ENCODE measurements around the gene PHACTR1. TPM values are rescaled to one million over a fixed set of nuclear protein-coding genes. Genes with fewer than 3 reads are reported as not detected.

Gene PHACTR1
- total RNA-seq, 4 donors from 2014 or later = 1.5 to 3.6 (median 2.5) TPM

DNA sequence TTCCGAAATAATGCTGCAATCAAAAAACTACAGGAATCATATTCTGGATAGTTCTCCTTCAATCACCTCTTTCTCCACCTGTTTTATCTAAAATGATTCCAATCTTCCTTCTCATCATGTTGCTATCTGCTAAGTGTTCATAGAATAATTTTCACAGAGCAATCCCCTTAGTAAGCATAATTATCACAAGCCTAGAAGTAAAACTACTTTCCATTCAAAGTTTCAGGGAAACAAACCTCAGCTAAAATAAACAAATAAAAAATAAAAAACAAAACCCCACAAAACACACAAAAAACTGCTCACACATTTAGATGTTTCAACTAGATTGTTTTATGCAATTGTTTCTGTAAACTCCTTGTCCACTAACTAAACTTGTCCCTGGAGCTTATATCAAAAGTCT is 291.2 kb downstream of the PHACTR1 start:
- intact Hi-C loops (cut with DNase I; ENCODE audit: low total_unique reads) = no loop called here
- no peak overlapping the region for H3K4me3 ChIP-seq (ENCODE audit: low read depth, poor library complexity, severe bottlenecking)
- DNase-seq (ENCODE audit: low spot score in 2 of 2) = no peak
- TF ChIP-seq, protein P1, sequence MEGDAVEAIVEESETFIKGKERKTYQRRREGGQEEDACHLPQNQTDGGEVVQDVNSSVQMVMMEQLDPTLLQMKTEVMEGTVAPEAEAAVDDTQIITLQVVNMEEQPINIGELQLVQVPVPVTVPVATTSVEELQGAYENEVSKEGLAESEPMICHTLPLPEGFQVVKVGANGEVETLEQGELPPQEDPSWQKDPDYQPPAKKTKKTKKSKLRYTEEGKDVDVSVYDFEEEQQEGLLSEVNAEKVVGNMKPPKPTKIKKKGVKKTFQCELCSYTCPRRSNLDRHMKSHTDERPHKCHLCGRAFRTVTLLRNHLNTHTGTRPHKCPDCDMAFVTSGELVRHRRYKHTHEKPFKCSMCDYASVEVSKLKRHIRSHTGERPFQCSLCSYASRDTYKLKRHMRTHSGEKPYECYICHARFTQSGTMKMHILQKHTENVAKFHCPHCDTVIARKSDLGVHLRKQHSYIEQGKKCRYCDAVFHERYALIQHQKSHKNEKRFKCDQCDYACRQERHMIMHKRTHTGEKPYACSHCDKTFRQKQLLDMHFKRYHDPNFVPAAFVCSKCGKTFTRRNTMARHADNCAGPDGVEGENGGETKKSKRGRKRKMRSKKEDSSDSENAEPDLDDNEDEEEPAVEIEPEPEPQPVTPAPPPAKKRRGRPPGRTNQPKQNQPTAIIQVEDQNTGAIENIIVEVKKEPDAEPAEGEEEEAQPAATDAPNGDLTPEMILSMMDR (IDR thresholded peaks at IDR 0.05) = no peak
- no peak for TF ChIP-seq POLR2A (IDR thresholded peaks at IDR 0.05)
- 97 to 100% methylated on average over 1 of the region's 1 CpG for WGBS, 2 donors

DNA sequence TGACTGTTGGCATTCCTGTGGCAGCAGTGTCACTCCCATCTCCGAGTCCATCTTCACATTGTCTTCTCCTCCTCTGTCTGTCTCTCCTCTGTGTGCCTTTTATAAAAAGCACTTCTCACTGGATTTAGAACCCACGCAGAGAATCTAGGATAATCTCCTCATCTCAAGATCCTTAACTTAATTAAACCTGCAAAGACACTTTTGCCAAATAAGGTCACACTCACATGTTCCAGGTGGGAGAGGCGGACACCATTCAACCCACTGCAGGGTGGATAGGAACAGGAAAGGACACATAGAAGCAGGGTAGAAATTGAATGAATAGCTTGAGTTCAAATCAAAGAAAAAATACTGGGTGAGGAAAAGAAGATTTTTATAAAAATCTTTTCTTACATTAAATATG is 292.5 kb downstream of the PHACTR1 start:
- intact Hi-C loops (cut with DNase I; ENCODE audit: low total_unique reads) = no loop called here
- H3K4me3 ChIP-seq (ENCODE audit: low read depth, poor library complexity, severe bottlenecking) = no peak overlapping the region
- no peak for TF ChIP-seq POLR2A (IDR thresholded peaks at IDR 0.05)
- TF ChIP-seq, protein P1 (IDR thresholded peaks at IDR 0.05) = no peak
- no peak for DNase-seq (ENCODE audit: low spot score in 2 of 2)
- WGBS, 2 donors = 84 to 88% methylated on average over 3 of the region's 3 CpGs

DNA sequence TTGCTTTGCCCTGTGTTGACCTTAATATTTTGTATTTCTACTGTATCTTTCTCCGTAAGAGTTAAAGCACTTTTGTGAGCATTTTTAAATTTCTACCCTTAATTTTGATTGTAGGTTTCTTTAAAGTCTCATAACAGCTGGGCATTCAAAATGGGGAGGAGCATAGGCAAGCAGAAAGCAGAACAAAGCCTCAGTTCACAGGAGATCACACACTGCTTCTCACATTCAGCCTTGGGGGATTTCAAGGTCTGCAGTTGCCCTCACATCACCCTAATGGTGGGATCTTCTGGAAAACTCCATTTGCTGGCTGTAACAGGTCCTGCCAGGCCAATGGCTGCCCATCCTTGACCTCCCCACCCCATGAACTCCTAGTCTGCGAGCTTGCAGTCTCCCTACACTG is 292.9 kb downstream of the PHACTR1 start:
- H3K4me3 ChIP-seq (ENCODE audit: low read depth, poor library complexity, severe bottlenecking) = no peak overlapping the region
- no peak for TF ChIP-seq POLR2A (IDR thresholded peaks at IDR 0.05)
- TF ChIP-seq, protein P1 (IDR thresholded peaks at IDR 0.05) = no peak
- intact Hi-C loops (cut with DNase I; ENCODE audit: low total_unique reads) = no loop called here
- DNase-seq (ENCODE audit: low spot score in 2 of 2) = no peak
- WGBS, 2 donors = 91 to 96% methylated on average over 2 of the region's 2 CpGs

DNA sequence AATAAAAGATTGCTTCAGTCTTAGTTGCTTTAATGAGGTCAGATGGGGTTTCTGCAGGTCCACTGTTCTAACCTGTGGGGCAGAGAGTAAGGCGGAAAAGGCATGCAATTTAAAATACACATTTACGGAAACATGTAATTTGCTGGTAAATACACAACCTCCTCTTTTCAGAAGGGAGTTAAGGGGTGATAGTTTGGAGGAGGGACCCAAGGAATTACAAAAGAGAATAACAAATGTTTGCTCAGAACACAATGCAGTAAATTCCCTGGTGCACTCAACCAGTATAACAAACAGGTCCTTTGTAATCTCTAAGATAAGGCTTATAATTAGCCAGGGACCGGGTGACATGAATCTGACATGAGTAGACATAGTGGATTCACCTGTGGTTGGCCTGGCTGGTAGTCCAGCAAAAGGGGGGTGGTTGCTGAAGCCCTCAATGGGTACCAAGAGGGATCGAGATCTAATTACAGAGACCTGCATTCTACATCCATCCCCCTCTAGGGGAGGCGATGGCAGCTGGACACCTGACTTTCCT is 295.1 kb downstream of the PHACTR1 start:
- 90 to 93% methylated on average over 5 of the region's 5 CpGs for WGBS, 2 donors
- intact Hi-C loops (cut with DNase I; ENCODE audit: low total_unique reads) = no loop called here

DNA sequence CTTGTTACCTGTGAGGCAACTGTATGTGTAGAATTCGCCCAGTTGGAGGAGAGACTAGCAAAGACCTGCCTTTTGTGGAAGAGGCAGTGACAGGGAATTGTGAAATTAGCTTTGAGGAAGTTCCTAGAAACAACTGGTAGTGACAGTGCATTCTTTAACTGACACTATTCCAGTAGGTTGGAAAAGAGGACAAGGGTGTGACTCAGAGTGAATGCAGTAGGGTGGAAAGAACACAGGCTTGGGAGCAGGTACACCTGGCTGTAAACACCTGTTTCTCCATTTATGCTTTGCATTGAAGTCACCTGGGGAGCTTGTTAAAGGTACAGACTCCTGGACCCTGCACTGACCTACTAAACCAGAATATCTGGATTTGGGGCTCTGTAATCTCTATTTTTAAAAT is 295.7 kb downstream of the PHACTR1 start:
- intact Hi-C loops (cut with DNase I; ENCODE audit: low total_unique reads) = no loop called here
- 51 to 60% methylated on average over 1 of the region's 1 CpG for WGBS, 2 donors
- no peak for TF ChIP-seq POLR2A (IDR thresholded peaks at IDR 0.05)
- TF ChIP-seq, protein P1 (IDR thresholded peaks at IDR 0.05) = no peak
- DNase-seq (ENCODE audit: low spot score in 2 of 2) = no peak
- no peak overlapping the region for H3K4me3 ChIP-seq (ENCODE audit: low read depth, poor library complexity, severe bottlenecking)

More for the DNA sequence above, 295.1 kb downstream of the PHACTR1 start:
- TF ChIP-seq POLR2A (IDR thresholded peaks at IDR 0.05) = no peak
- TF ChIP-seq, protein P1 (IDR thresholded peaks at IDR 0.05) = no peak
- DNase-seq (ENCODE audit: low spot score in 2 of 2) = no peak
- no peak overlapping the region for H3K4me3 ChIP-seq (ENCODE audit: low read depth, poor library complexity, severe bottlenecking)

Measured in lower leg skin (tissue), 4 donors.